Left kidney (tissue), 2 donors: Measurements from ENCODE around the gene ELP2. TPM values are rescaled to one million over a fixed set of nuclear protein-coding genes. Genes with fewer than 3 reads are reported as not detected.

ENCODE experiments used
- DNase-seq: peaks from one replicate; pipeline ENCODE4 v3.0.0-alpha.2; 2013
- polyA plus RNA-seq: library from polyadenylated mRNA; unstranded; fragments of 120-200 nt; gene quantifications from one replicate; pipeline ENCODE4 v1.2.1, GENCODE V29; 2013; ENCODE audit not compliant: insufficient read length

ELP2 gene
- polyA plus RNA-seq, 1 donor = 150 TPM

GRCh38 chr18:36120297-36120696 is 9.4 kb upstream of the ELP2 start:
- DNase-seq = no peak

- DNase-seq = no peak
Observed at GRCh38 chr18:36124841-36125240, 4.9 kb upstream of the ELP2 start.

DNA sequence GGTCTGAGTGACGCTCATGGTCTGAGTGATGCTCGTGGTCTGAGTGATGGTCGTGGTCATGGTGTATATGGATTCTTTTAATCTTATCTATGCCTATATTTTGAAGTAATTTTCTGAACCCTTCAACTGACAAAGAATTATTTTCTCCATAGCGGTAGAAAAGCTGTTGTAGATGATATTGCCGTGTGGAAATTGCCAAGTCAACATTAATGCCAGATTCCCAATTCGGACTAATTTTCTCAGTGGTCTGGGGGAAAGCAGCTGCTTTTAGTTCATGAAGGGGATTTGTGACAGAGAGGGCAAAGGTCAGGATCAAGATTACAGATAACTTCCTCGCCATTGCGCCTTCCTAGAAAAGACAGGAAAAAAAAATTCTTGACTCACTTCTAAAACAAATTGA is 3.0 kb upstream of the ELP2 start:
- no peak for DNase-seq

DNA sequence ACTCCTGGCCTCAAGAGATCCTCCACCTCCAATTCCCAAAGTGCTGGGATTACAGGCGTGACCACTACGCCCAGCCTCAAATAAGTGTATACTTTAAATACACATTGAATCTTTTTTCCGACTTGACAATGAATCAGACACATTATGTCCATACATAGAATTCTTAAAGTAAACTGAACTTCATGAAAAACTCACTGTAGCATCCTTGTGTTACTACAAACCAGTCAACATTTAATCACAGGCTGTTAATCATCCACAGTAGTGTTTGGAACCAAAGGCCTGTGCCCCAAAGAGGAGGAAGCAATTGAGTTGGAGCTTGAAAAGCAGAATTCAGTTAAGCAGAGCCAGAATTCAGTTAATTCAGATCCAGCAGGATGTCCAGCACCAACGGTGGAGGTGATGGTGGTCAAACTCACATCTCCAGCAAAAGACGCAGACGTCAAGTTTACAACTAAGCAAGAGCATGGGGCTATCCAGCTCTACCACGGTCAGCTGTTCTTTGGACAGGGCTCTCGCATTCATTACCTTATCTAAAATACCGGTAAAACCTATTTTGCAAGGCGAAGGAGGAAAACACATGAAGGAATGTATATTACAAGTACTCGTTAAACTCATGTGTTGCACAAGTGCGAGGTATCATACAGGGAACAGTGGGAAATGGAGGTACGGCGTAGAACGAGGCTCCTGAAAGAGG is 1.7 kb upstream of the ELP2 start:
- peak; percentile 21 for DNase-seq

DNA sequence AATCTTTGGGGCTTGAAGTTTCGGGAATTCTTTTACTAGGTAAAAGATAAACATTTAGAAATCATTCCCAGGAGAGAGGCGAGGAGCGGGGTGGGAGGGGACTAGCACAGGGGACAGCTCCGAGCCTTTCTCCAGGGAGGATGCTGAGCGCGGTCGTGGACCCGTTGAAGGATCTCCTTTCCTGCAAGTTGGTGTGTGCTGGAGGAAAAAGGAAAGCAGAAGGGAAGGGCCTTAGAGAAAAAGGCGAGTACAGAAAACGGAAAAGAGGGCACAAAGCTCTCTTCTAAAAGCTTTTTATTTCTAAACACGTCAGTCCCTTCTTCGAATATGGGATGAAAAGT is 1.2 kb upstream of the ELP2 start:
- peak; percentile 24 for DNase-seq

DNA sequence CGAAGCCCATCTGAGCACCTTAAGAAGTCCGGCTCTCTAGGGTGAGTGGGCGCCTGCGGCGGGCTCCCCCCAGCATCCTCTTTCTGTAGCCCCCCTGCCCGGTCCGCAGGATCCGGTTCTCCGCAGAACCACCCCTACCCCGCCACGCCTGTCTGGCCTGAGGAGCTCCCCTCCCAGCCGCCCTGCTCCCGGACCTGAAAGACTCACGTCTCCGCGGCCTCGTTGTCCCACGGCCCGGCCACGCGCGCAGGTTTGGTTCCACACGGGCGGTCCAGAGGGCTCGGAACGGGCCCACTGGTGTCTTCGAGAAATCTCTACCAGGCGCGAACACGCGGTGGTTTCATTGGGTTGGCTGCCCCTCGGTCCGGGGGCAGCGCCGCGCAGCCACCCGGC is 796 bp upstream of the ELP2 start:
- DNase-seq = no peak

GRCh38 chr18:36130039-36130831 is 536 bp downstream of the ELP2 start:
- peak; percentile 12 for DNase-seq

DNA sequence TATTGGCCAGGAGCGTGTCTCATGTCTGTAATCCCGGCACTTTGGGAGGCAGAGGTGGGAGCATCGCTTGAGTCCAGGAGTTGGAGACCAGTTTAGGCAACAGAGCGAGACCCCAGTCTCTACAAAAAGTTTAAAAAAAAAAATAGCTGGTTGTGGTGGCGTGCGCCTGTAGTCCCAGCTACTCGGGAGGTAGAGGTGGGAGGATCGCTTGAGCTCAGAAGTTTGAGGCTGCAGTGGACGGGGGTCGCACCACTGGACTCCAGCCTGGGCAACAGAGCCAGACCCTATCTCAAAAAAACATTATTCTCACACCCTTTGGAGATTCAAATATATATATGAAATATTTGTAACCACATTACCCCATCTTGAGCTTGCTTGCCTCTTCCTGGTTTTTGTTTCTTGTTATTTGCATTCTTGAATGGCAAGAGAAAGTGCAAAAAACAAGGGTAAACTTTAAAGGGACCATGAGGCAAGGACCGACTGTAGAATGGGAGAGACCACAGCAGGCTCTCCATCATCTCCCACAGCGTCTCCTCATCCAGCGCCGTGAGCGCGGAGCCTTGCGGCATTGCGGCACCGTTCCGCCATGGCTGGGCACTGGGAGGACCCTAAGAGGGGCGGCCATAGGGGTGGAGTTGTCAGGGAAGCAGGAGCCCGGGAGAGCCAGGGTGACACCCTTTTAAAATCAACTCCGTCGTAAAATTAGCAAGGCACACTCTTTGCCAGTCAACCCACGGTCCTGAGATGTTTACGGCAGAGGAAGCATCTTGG is 1.4 kb downstream of the ELP2 start:
- DNase-seq = no peak

DNA sequence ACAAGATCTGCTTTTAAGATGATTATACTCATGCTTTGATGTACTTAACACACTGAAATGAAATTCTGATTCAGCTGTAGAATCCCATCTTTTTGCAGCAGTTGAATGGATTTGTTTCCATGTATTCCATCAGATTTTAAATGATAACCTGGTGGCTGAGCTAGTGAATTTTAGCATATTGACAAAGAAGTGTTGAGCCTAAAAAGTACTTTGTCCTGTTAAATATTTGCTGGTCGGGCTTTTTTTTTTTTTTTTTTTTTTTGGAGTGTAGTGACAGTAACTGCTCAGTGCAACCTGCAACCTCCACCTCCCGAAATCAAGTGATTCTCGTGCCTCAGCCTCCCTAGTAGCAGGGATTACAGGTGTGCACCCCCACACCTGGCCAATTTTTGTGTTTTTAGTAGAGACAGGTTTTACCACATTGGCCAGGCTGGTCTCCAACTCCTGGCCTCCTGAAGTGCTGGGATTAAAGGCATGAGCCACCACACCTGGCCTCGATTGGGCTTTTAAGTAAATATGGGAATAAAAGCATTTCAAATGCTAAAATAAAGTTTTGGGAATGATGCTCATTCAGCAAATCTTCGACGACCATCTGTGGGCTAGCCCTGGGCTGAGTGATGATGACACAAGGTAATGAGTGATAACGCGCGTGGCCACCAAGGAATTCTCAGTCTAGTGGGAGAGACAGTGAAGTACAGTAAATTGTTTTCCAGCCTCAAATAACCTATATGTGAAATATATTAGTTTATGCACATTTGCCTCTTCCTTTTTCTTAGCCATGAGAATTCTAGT is 2.2 kb downstream of the ELP2 start:
- DNase-seq = no peak

DNA sequence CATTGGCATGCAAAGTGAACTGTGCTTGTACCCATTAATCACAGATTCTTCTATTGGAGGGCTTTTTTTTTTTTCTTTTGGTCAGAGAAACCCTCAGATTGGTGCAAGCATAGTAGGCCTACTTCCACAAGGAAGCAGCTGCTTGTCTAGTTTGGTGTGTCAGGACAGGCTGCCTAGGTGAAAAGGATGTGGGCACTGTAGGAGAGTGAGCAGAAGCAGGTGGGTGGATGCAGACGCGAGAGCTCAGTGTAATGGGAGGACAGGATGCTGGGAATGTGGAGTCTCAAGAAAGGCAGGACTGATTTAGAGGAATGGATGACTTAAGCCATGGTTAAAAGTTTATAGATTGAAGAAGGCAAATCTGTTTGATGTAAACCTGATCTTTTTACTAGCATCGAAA is 3.1 kb downstream of the ELP2 start:
- no peak for DNase-seq

DNA sequence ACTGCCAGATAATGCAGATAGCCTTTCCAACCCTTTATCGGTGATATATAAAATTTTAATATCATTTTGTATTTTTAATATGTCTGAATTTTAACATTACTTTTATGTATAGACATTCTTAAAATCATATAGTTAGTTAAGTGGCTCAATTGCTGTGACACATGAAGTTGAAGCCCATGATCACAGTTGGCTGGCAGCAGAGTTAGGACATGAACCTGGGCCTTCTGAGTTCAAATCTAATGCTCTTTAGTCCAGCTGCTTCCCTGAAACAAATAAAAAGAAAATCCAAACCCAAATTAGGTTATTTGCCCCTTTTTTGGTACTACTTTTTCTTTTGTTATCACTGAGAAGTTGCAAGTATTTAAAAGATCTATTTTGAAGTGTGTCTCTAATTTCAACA is 5.6 kb downstream of the ELP2 start:
- no peak for DNase-seq

- DNase-seq = no peak
Observed at GRCh38 chr18:36139245-36139644, 9.5 kb downstream of the ELP2 start.

GRCh38 chr18:36141576-36141975 is 11.9 kb downstream of the ELP2 start:
- DNase-seq = no peak

DNA sequence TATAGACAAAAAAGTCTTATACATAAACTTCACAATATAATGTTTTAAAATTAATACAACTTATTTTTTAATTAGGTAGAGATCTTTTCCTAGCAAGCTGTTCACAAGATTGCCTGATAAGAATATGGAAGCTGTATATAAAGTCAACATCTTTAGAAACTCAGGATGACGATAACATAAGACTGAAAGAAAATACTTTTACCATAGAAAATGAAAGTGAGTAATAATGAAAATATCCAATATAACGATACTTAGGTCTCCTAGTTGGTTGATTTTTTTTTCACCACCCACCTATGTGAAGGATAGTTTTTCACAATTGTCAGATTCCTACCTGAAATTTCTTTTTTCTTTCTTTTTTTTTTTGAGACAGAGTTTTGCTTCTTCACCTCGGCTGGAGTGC is 13.1 kb downstream of the ELP2 start:
- DNase-seq = no peak

- no peak for DNase-seq
Observed at GRCh38 chr18:36143391-36143790, 13.7 kb downstream of the ELP2 start.

GRCh38 chr18:36149514-36150289 is 20.0 kb downstream of the ELP2 start:
- DNase-seq = no peak

GRCh38 chr18:36152781-36153180 is 23.1 kb downstream of the ELP2 start:
- no peak for DNase-seq

- no peak for DNase-seq
Observed at GRCh38 chr18:36153203-36153602, 23.5 kb downstream of the ELP2 start.

- DNase-seq = no peak
Observed at GRCh38 chr18:36153771-36154170, 24.1 kb downstream of the ELP2 start.

- no peak for DNase-seq
Observed at GRCh38 chr18:36155851-36156757, 26.4 kb downstream of the ELP2 start.
